ENCODE data around the gene DEPDC5.

DNA sequence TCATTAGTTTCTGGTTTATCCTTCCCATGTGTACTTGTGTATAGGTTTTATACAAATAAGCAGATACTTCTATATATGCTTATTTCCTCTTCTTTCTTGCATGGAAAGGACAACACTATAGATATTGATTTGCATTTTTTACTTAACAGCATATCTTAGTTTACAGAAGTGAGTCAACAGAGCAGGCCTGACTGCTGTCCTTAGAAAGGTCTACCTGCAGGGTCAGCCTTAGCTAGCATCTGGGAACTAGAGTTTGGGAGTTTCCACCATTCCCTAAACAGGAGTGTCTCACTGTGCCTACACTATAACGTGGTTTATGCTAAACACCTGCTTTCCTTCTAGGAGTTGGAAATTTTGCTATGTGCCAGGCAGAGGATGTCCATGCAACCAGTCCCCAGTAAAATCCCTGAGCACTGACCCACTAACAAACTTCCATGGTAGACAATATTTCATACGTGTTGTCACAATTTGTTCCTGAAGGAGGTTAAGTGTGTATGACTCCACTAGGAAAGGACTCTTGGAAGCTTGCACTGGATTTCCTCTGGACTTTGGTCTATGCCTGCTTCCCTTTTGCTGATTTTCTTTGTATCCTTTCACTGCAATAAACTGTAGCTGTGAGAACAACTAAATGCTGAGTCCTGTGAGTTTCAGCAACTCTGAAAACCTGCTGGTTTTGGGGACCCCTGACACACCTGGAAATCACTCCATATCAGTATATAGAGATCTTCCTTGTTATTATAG is 21.6 kb upstream of the DEPDC5 start:
- TF ChIP-seq, protein P1, sequence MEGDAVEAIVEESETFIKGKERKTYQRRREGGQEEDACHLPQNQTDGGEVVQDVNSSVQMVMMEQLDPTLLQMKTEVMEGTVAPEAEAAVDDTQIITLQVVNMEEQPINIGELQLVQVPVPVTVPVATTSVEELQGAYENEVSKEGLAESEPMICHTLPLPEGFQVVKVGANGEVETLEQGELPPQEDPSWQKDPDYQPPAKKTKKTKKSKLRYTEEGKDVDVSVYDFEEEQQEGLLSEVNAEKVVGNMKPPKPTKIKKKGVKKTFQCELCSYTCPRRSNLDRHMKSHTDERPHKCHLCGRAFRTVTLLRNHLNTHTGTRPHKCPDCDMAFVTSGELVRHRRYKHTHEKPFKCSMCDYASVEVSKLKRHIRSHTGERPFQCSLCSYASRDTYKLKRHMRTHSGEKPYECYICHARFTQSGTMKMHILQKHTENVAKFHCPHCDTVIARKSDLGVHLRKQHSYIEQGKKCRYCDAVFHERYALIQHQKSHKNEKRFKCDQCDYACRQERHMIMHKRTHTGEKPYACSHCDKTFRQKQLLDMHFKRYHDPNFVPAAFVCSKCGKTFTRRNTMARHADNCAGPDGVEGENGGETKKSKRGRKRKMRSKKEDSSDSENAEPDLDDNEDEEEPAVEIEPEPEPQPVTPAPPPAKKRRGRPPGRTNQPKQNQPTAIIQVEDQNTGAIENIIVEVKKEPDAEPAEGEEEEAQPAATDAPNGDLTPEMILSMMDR (IDR thresholded peaks at IDR 0.05) = no peak
- TF ChIP-seq POLR2AphosphoS5 (IDR thresholded peaks at IDR 0.05) = no peak

Measured in transverse colon (tissue), 4 donors.